Thoracic aorta (tissue), 2 donors: ENCODE results near the gene HLA-DOA. TPM values are rescaled to one million over a fixed set of nuclear protein-coding genes. Genes with fewer than 3 reads are reported as not detected.

Experiments used
- ATAC-seq: fragments of 150-250 bp; one replicate; pipeline ENCODE4 v1.8.0; 2017; ENCODE audit warnings: low read depth; ENCODE audit not compliant: insufficient number of reproducible peaks, low FRiP score
- DNase-seq: peaks from one replicate; pipeline ENCODE4 v3.0.0-alpha.2; 2020; ENCODE audit warnings: low spot score
- H3K27ac ChIP-seq, 2 donors: fragments of 200-600 bp; sonication (generic); 1 replicate in 1 of 2; 2 replicates in 1 of 2; pipeline ENCODE4 v1.5.1; 2016; ENCODE audit warnings: mild to moderate bottlenecking in 2 of 2, moderate library complexity in 2 of 2
- H3K27me3 ChIP-seq: fragments of 200-600 bp; sonication (generic); replicated peaks from 2 replicates; pipeline ENCODE4 v1.6.0; 2016; ENCODE audit warnings: mild to moderate bottlenecking; ENCODE audit not compliant: insufficient read depth
- H3K36me3 ChIP-seq: fragments of 200-600 bp; sonication (generic); one replicate; pipeline ENCODE4 v1.5.1; 2016
- H3K4me1 ChIP-seq, 2 donors: fragments of 200-600 bp; sonication (generic); 1 replicate in 1 of 2; 2 replicates in 1 of 2; pipeline versions ENCODE4 v1.5.1 to v1.6.0; 2016; ENCODE audit warnings: low read depth in 2 of 2, mild to moderate bottlenecking in 1 of 2; ENCODE audit not compliant: control insufficient read depth in 1 of 2
- H3K4me3 ChIP-seq: fragments of 200-600 bp; sonication (generic); 2 replicates; pipeline ENCODE4 v1.5.1; 2016; ENCODE audit warnings: mild to moderate bottlenecking
- H3K9me3 ChIP-seq: fragments of 200-600 bp; sonication (generic); 2 replicates; pipeline ENCODE4 v1.5.1; 2016
- CTCF ChIP-seq: fragments of 200-600 bp; sonication (generic); IDR thresholded peaks from one replicate; pipeline ENCODE4 v1.5.1; 2019; ENCODE audit warnings: antibody characterized with exemption
- total RNA-seq, 2 donors: library from RNA; depleted of rRNA; stranded (reverse); fragments of >200 nt; gene quantifications; one replicate each; pipeline versions ENCODE4 v1.1.0 to v1.2.3, GENCODE V29; 2016

HLA-DOA gene
- total RNA-seq, 2 donors from 2014 or later, result 5.8 to 19.4 TPM

GRCh38 chr6:32963866-32964265 is 45.5 kb downstream of the HLA-DOA start:
- no peak for TF ChIP-seq CTCF
- no peak for DNase-seq
- Histone ChIP-seq H3K4me1 (peaks cover 14 to 21% of the 10 kb centered on the region in 2 donors), H3K36me3 (no peaks in the 10 kb centered on the region), H3K27ac (no peak overlapping the region), H3K9me3 (no peaks in the 10 kb centered on the region), H3K27me3 (no peaks in the 10 kb centered on the region), H3K4me3 (no peak overlapping the region)
- no peak for ATAC-seq

- DNase-seq (no peak), ATAC-seq (no peak)
- peaks cover 12 to 18% of the 10 kb centered on the region in 2 donors for H3K4me1 ChIP-seq
- no peak for TF ChIP-seq CTCF
- H3K27me3 ChIP-seq, result no peaks in the 10 kb centered on the region
- no peaks in the 10 kb centered on the region for H3K36me3 ChIP-seq
- no peak overlapping the region for H3K27ac ChIP-seq
- no peak overlapping the region for H3K4me3 ChIP-seq
- no peaks in the 10 kb centered on the region for H3K9me3 ChIP-seq
Observed at GRCh38 chr6:32962213-32962826, 47.1 kb downstream of the HLA-DOA start.

GRCh38 chr6:32960563-32960962 is 48.8 kb downstream of the HLA-DOA start:
- no peak for DNase-seq
- no peak for ATAC-seq
- no peak overlapping the region for H3K4me3 ChIP-seq
- no peaks in the 10 kb centered on the region for H3K27me3 ChIP-seq
- H3K27ac ChIP-seq, result no peak overlapping the region
- H3K4me1 ChIP-seq, result peaks cover 0 to under 1% of the 10 kb centered on the region in 2 donors
- no peak for TF ChIP-seq CTCF
- H3K36me3 ChIP-seq, result no peaks in the 10 kb centered on the region
- H3K9me3 ChIP-seq, result no peaks in the 10 kb centered on the region

- DNase-seq (no peak), ATAC-seq (no peak)
- TF ChIP-seq CTCF, result no peak
- no peak overlapping the region for H3K27ac ChIP-seq
- H3K9me3 ChIP-seq, result no peaks in the 10 kb centered on the region
- no peaks in the 10 kb centered on the region for H3K4me1 ChIP-seq
- no peaks in the 10 kb centered on the region for H3K27me3 ChIP-seq
- H3K36me3 ChIP-seq, result no peaks in the 10 kb centered on the region
- no peak overlapping the region for H3K4me3 ChIP-seq
Observed at GRCh38 chr6:32956176-32956575, 53.2 kb downstream of the HLA-DOA start.

GRCh38 chr6:32954986-32955802 is 54.2 kb downstream of the HLA-DOA start:
- no peak for TF ChIP-seq CTCF

More at GRCh38 chr6:32954986-32955802, 54.2 kb downstream of the HLA-DOA start:
- no peaks in the 10 kb centered on the region for H3K4me1 ChIP-seq
- H3K27ac ChIP-seq, result no peak overlapping the region
- H3K9me3 ChIP-seq, result no peaks in the 10 kb centered on the region
- DNase-seq (no peak), ATAC-seq (no peak)
- H3K27me3 ChIP-seq, result no peaks in the 10 kb centered on the region
- no peak overlapping the region for H3K4me3 ChIP-seq
- H3K36me3 ChIP-seq, result no peaks in the 10 kb centered on the region
